DLD1 (cell line): ENCODE results near the gene ASIP.

ENCODE experiments used
- in situ Hi-C: cut with HindIII; loops from 2 replicates; pipeline ENCODE4 v1.10.0; 2017; ENCODE audit warnings: low sequenced_read_pairs

The ASIP gene

GRCh38 chr20:34310481-34311117 is 69.4 kb downstream of the ASIP start:
- in situ Hi-C loops: no loop called here

- in situ Hi-C loops: no loop called here
Observed at GRCh38 chr20:34311118-34312023, 70.1 kb downstream of the ASIP start.

GRCh38 chr20:34312024-34312460 is 70.8 kb downstream of the ASIP start:
- in situ Hi-C loops: no loop called here

GRCh38 chr20:34312544-34313217 is 71.5 kb downstream of the ASIP start:
- in situ Hi-C loops: no loop called here

- in situ Hi-C loops: no loop called here
Observed at GRCh38 chr20:34315236-34315635, 74.0 kb downstream of the ASIP start.

DNA sequence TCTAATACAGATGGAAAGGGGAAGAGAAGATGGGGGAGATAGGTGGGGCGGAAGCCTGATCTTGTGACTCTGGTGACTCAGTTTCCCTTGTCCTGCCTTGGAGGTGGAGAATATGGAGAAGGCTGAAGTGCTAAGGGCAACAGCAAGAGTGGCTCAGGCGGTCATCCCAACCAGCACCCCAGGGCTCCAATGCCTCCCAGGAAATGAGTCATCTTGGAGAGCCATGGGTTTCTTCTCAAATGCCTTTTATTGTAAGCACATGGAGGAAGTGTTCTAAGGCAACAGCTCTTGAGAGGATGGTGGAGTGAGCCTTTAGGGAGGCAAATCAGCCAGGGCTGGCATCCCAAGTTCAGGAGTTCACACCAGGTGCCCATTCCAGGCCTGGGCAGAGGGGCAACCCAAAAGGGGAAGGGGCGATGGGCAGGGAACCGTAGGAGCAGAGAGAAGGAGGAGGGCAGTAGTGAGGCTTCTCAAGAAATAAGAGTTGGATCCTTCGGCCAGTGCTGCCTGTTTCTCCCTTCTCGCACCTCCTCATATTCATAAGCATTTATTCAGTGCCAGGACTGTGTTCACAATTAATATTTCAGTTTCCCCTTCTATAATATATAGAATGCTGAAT is 75.1 kb downstream of the ASIP start:
- in situ Hi-C loops: no loop called here
